Panc1 (cell line): ENCODE data around the gene RABL6. TPM values are rescaled to one million over a fixed set of nuclear protein-coding genes. Genes with fewer than 3 reads are reported as not detected.

Experiments used
- ATAC-seq: fragments of 200-7000 bp; cut with Tn5 transposase; 2 replicates; pipeline ENCODE4 v1.9.1; 2020; ENCODE audit warnings: mild to moderate bottlenecking, moderate library complexity
- BruUV-seq: library from RNA; stranded (reverse); fragments of 400-500 nt; replicated peaks from 2 replicates; lab custom pipeline; 2021; lab: Mats Ljungman, UMichigan
- CTCF ChIA-PET: fragments of 300-600 bp; sonication (Branson Sonifier 250); formaldehyde crosslinking; loops from one replicate; lab custom pipeline; 2022; ENCODE audit warnings: antibody characterized with exemption; lab: Charles Lee
- POLR2A ChIA-PET: fragments of 300-600 bp; sonication (Branson Sonifier 250); formaldehyde crosslinking; loops from one replicate; lab custom pipeline; 2022; ENCODE audit warnings: antibody characterized with exemption; lab: Charles Lee
- DNase-seq: peaks from one replicate; pipeline ENCODE4 v3.0.0-alpha.2; 2010; ENCODE audit warnings: low read depth, low spot score
- H3K27ac ChIP-seq: 2 replicates; pipeline ENCODE4 v1.5.1; 2011; ENCODE audit warnings: mild to moderate bottlenecking, low read length, inconsistent platforms
- H3K27me3 ChIP-seq: fragments of 200-500 bp; sonication (Bioruptor generic); 2 replicates; pipeline ENCODE4 v1.6.0; 2014; ENCODE audit warnings: low read length, inconsistent platforms; ENCODE audit not compliant: control insufficient read depth, insufficient read depth
- H3K36me3 ChIP-seq: fragments of 200-500 bp; sonication (Bioruptor generic); 2 replicates; pipeline ENCODE4 v1.5.1; 2014; ENCODE audit warnings: inconsistent platforms, mild to moderate bottlenecking, low read length, moderate library complexity; ENCODE audit not compliant: control insufficient read depth, insufficient read depth
- H3K4me1 ChIP-seq: 2 replicates; pipeline ENCODE4 v1.5.1; 2011; ENCODE audit warnings: inconsistent platforms, mild to moderate bottlenecking, low read length, moderate library complexity; ENCODE audit not compliant: control insufficient read depth, insufficient read depth
- H3K4me3 ChIP-seq, 2 experiments: 2 replicates each; pipeline ENCODE4 v1.5.1; 2011 to 2012; ENCODE audit warnings: low read depth in 2 of 2, low read length in 2 of 2, mild to moderate bottlenecking in 2 of 2, inconsistent platforms in 1 of 2, moderate library complexity in 1 of 2
- H3K9me3 ChIP-seq: fragments of 200-500 bp; sonication (Bioruptor generic); 2 replicates; pipeline ENCODE4 v1.5.1; 2014; ENCODE audit warnings: low read depth, mild to moderate bottlenecking, inconsistent platforms, low read length, moderate library complexity; ENCODE audit not compliant: control insufficient read depth, insufficient read depth
- CTCF ChIP-seq: fragments of 450-650 bp; IDR thresholded peaks from 2 replicates; pipeline ENCODE4 v1.5.1; 2017; ENCODE audit warnings: mild to moderate bottlenecking
- POLR2AphosphoS5 ChIP-seq: IDR thresholded peaks from 2 replicates; pipeline ENCODE4 v1.6.1; 2012; ENCODE audit warnings: mild to moderate bottlenecking, low read depth, low read length, moderate library complexity
- SIN3A ChIP-seq: IDR thresholded peaks from 2 replicates; pipeline ENCODE4 v1.6.1; 2012; ENCODE audit warnings: low read depth, mild to moderate bottlenecking, low read length, moderate library complexity, borderline replicate concordance; ENCODE audit not compliant: insufficient read depth
- TCF7L2 ChIP-seq: IDR thresholded peaks from 2 replicates; pipeline ENCODE4 v1.6.1; 2011; ENCODE audit warnings: mild to moderate bottlenecking, low read depth, low read length, inconsistent platforms
- in situ Hi-C: cut with HindIII; loops from 2 replicates; pipeline ENCODE4 v1.10.0; 2016; ENCODE audit warnings: low sequenced_read_pairs, low pct_unique_long_range_greater_than_20kb
- intact Hi-C: fragments of 100-400 bp; cut with micrococcal nuclease; formaldehyde crosslinking; loops from one replicate; pipeline ENCODE4 v1.10.0; 2022; ENCODE audit not compliant: unreplicated experiment
- total RNA-seq: library from RNA; stranded (reverse); gene quantifications from one replicate; pipeline ENCODE4 v1.2.1, GENCODE V29; 2021; ENCODE audit not compliant: unreplicated experiment
- TF ChIP-seq, protein P1 (sequence below), 2 experiments: IDR thresholded peaks; 2 replicates each; pipeline ENCODE4 v1.6.1; 2011 to 2012; ENCODE audit warnings: low read depth in 2 of 2, control low read depth in 1 of 2, low read length in 1 of 2, mild to moderate bottlenecking in 1 of 2, moderate library complexity in 1 of 2; ENCODE audit not compliant: insufficient read depth in 1 of 2

The RABL6 gene
- total RNA-seq, 1 experiment from 2014 or later, result 106 TPM

DNA sequence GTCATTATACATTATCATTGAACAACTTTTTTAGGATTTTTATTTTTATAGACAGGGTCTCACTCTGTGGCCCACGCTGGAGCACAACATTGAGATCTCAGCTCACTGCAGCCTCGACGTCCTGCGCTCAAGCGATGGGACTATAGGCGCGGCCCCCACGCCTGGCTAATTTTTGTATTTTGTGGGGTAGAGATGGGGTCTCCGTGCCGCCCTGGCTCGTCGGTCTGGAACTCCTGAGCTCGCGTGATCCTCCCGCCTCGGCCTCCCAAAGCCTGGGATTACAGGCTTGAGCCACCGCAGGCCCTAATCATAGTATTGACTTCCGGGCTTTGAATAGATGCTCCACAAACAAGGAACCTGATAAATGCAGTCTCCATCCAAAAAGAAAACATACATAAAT, 59.7 kb downstream of the RABL6 start:
- H3K9me3 ChIP-seq, result peaks cover 3% of the 10 kb centered on the region; the same call in 1 of the 2 replicates
- peaks cover 3% of the 10 kb centered on the region; the same call in 1 of the 2 replicates for H3K4me1 ChIP-seq
- no peak overlapping the region for H3K4me3 ChIP-seq
- DNase-seq (no peak), ATAC-seq (no peak)
- ChIA-PET CTCF (no interaction called here), POLR2A (no interaction called here)
- BruUV-seq, result no TSS peak
- intact Hi-C loops (no loop called here), in situ Hi-C loops (no loop called here)
- H3K27ac ChIP-seq, result no peak overlapping the region
- H3K36me3 ChIP-seq, result no peaks in the 10 kb centered on the region; the same call in 1 of the 2 replicates
- H3K27me3 ChIP-seq, result no peaks in the 10 kb centered on the region
- TF ChIP-seq CTCF (no peak), TCF7L2 (no peak), SIN3A (no peak), POLR2AphosphoS5 (no peak)
- TF ChIP-seq, protein P1, sequence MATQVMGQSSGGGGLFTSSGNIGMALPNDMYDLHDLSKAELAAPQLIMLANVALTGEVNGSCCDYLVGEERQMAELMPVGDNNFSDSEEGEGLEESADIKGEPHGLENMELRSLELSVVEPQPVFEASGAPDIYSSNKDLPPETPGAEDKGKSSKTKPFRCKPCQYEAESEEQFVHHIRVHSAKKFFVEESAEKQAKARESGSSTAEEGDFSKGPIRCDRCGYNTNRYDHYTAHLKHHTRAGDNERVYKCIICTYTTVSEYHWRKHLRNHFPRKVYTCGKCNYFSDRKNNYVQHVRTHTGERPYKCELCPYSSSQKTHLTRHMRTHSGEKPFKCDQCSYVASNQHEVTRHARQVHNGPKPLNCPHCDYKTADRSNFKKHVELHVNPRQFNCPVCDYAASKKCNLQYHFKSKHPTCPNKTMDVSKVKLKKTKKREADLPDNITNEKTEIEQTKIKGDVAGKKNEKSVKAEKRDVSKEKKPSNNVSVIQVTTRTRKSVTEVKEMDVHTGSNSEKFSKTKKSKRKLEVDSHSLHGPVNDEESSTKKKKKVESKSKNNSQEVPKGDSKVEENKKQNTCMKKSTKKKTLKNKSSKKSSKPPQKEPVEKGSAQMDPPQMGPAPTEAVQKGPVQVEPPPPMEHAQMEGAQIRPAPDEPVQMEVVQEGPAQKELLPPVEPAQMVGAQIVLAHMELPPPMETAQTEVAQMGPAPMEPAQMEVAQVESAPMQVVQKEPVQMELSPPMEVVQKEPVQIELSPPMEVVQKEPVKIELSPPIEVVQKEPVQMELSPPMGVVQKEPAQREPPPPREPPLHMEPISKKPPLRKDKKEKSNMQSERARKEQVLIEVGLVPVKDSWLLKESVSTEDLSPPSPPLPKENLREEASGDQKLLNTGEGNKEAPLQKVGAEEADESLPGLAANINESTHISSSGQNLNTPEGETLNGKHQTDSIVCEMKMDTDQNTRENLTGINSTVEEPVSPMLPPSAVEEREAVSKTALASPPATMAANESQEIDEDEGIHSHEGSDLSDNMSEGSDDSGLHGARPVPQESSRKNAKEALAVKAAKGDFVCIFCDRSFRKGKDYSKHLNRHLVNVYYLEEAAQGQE (IDR thresholded peaks at IDR 0.05; ENCODE audit: insufficient read depth in 1 of 2, low read depth in 2 of 2, low read length in 1 of 2), result no peak

DNA sequence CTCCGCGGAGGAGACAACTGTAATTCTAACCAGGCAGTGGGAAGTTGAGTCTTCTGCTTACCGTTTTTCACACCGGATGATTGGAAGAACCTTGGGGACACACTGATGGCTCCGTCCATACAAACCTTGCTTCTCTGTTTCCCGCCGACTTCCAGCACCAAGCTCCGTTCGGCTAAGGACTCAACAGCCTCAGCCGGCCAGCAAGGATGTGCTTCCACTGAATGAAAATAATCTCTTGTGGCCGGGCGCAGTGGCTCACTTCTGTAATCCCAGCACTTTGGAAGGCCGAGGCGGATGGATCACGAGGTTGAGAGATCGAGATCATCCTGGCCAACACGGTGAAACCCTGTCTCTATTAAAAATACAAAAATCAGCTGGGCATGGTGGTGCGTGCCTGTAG, 60.2 kb downstream of the RABL6 start:
- intact Hi-C loops, result no loop called here
- H3K27ac ChIP-seq, result no peak overlapping the region
- no peak for DNase-seq
- H3K4me1 ChIP-seq, result peaks cover 3% of the 10 kb centered on the region; the same call in 1 of the 2 replicates
- H3K27me3 ChIP-seq, result no peaks in the 10 kb centered on the region
- TF ChIP-seq, protein P1 (IDR thresholded peaks at IDR 0.05; ENCODE audit: insufficient read depth in 1 of 2, low read depth in 2 of 2, low read length in 1 of 2), result no peak
- TF ChIP-seq SIN3A (no peak), TCF7L2 (no peak), CTCF (no peak), POLR2AphosphoS5 (no peak)
- no peaks in the 10 kb centered on the region; the same call in 1 of the 2 replicates for H3K36me3 ChIP-seq
- no TSS peak for BruUV-seq
- ChIA-PET POLR2A (no interaction called here), CTCF (no interaction called here)
- ATAC-seq, result no peak
- peaks cover 6% of the 10 kb centered on the region; the same call in 1 of the 2 replicates for H3K9me3 ChIP-seq
- no peak overlapping the region for H3K4me3 ChIP-seq
- in situ Hi-C loops, result no loop called here
